ENCODE results near the gene INS.

The INS gene

GRCh38 chr11:2142300-2142759 lies 18.7 kb downstream of the INS start:
- Histone ChIP-seq H3K4me1 (ENCODE audit: control insufficient read depth, low read length) (no peaks in the 10 kb centered on the region), H3K36me3 (ENCODE audit: control insufficient read depth, low read length) (no peaks in the 10 kb centered on the region), H3K4me2 (ENCODE audit: low read length) (no peak overlapping the region), H3K9me3 (ENCODE audit: control insufficient read depth, insufficient read depth, low read length) (no peaks in the 10 kb centered on the region), H3K79me2 (ENCODE audit: control insufficient read depth, low read length) (no peaks in the 10 kb centered on the region), H3K27ac (ENCODE audit: low read depth, low read length) (no peak overlapping the region), H4K20me1 (ENCODE audit: control insufficient read depth, insufficient read depth, low read depth, low read length) (no peaks in the 10 kb centered on the region), H3K27me3 (ENCODE audit: control insufficient read depth, low read length) (peaks cover 32% of the 10 kb centered on the region), H3K4me3 (ENCODE audit: low read length) (no peak overlapping the region), H3K9me2 (replicated peaks; ENCODE audit: control insufficient read depth, low read length) (no peaks in the 10 kb centered on the region), H3F3A (ENCODE audit: control insufficient read depth, insufficient read depth) (no peaks in the 10 kb centered on the region)
- TF ChIP-seq EZH2phosphoT487 (IDR thresholded peaks at IDR 0.05; ENCODE audit: borderline replicate concordance, low read length): no peak
- TF ChIP-seq, protein P1, sequence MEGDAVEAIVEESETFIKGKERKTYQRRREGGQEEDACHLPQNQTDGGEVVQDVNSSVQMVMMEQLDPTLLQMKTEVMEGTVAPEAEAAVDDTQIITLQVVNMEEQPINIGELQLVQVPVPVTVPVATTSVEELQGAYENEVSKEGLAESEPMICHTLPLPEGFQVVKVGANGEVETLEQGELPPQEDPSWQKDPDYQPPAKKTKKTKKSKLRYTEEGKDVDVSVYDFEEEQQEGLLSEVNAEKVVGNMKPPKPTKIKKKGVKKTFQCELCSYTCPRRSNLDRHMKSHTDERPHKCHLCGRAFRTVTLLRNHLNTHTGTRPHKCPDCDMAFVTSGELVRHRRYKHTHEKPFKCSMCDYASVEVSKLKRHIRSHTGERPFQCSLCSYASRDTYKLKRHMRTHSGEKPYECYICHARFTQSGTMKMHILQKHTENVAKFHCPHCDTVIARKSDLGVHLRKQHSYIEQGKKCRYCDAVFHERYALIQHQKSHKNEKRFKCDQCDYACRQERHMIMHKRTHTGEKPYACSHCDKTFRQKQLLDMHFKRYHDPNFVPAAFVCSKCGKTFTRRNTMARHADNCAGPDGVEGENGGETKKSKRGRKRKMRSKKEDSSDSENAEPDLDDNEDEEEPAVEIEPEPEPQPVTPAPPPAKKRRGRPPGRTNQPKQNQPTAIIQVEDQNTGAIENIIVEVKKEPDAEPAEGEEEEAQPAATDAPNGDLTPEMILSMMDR (IDR thresholded peaks at IDR 0.05; ENCODE audit: low read depth, low read length, poor library complexity, severe bottlenecking): no peak

GRCh38 chr11:2140411-2141400 lies 20.3 kb downstream of the INS start:
- no peak for TF ChIP-seq EZH2phosphoT487 (IDR thresholded peaks at IDR 0.05; ENCODE audit: borderline replicate concordance, low read length)
- TF ChIP-seq, protein P1 (IDR thresholded peaks at IDR 0.05; ENCODE audit: low read depth, low read length, poor library complexity, severe bottlenecking): no peak
- no peaks in the 10 kb centered on the region for H3K36me3 ChIP-seq (ENCODE audit: control insufficient read depth, low read length)
- H3K79me2 ChIP-seq (ENCODE audit: control insufficient read depth, low read length): no peaks in the 10 kb centered on the region
- no peak overlapping the region for H3K27ac ChIP-seq (ENCODE audit: low read depth, low read length)
- H3K9me2 ChIP-seq (replicated peaks; ENCODE audit: control insufficient read depth, low read length): no peaks in the 10 kb centered on the region
- no peaks in the 10 kb centered on the region for H4K20me1 ChIP-seq (ENCODE audit: control insufficient read depth, insufficient read depth, low read depth, low read length)
- H3K27me3 ChIP-seq (ENCODE audit: control insufficient read depth, low read length): peaks cover 29% of the 10 kb centered on the region
- no peaks in the 10 kb centered on the region for H3K4me1 ChIP-seq (ENCODE audit: control insufficient read depth, low read length)
- no peak overlapping the region for H3K4me3 ChIP-seq (ENCODE audit: low read length)
- no peaks in the 10 kb centered on the region for H3K9me3 ChIP-seq (ENCODE audit: control insufficient read depth, insufficient read depth, low read length)
- no peaks in the 10 kb centered on the region for H3F3A ChIP-seq (ENCODE audit: control insufficient read depth, insufficient read depth)
- no peak overlapping the region for H3K4me2 ChIP-seq (ENCODE audit: low read length)

DNA sequence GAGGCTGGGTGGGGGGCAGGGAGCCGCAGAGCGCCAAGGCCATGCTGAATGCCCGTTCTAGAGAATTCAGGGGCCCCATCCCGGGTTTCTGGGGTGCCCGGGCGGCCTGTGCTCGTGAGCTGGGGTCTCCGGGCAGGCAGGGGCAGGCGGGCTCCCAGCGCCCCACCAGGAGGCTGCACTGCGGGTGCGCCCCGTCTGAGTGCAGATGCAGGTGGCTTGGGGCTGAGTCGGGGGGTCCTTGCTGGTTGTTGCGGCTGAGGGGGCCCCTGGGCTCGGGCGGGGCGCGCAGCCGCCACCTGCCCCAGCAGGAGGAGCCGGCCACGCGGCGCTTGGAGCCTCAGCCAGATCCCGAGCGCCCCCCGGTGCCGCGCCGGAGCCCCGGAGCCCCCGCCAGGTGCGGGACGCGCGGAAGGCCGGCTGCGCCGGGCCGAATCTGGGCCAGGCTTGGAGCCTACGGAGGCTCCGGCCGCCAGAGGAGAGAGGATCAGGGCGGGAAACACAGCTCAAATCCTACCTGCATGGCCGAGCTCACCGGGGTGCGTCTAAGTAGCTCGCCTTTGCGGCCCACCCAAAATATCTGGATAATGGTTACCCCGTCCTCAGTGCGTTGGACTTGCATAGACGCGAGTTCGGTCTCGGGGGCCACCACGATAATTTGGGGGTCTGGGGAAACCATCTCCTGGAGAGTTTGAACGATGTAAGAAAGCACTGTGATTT lies 21.2 kb downstream of the INS start:
- H4K20me1 ChIP-seq (ENCODE audit: control insufficient read depth, insufficient read depth, low read depth, low read length): no peaks in the 10 kb centered on the region
- no peak overlapping the region for H3K4me3 ChIP-seq (ENCODE audit: low read length)
- no peaks in the 10 kb centered on the region for H3K79me2 ChIP-seq (ENCODE audit: control insufficient read depth, low read length)
- no peaks in the 10 kb centered on the region for H3K9me3 ChIP-seq (ENCODE audit: control insufficient read depth, insufficient read depth, low read length)
- peaks cover 21% of the 10 kb centered on the region for H3K27me3 ChIP-seq (ENCODE audit: control insufficient read depth, low read length)
- no peaks in the 10 kb centered on the region for H3K36me3 ChIP-seq (ENCODE audit: control insufficient read depth, low read length)
- TF ChIP-seq EZH2phosphoT487 (IDR thresholded peaks at IDR 0.05; ENCODE audit: borderline replicate concordance, low read length): no peak
- TF ChIP-seq, protein P1 (IDR thresholded peaks at IDR 0.05; ENCODE audit: low read depth, low read length, poor library complexity, severe bottlenecking): no peak
- H3F3A ChIP-seq (ENCODE audit: control insufficient read depth, insufficient read depth): no peaks in the 10 kb centered on the region
- no peak overlapping the region for H3K4me2 ChIP-seq (ENCODE audit: low read length)
- no peaks in the 10 kb centered on the region for H3K9me2 ChIP-seq (replicated peaks; ENCODE audit: control insufficient read depth, low read length)
- no peaks in the 10 kb centered on the region for H3K4me1 ChIP-seq (ENCODE audit: control insufficient read depth, low read length)
- H3K27ac ChIP-seq (ENCODE audit: low read depth, low read length): no peak overlapping the region
